Neural progenitor cell (in vitro differentiated cells): ENCODE results near the gene CYP2B6. TPM values are rescaled to one million over a fixed set of nuclear protein-coding genes. Genes with fewer than 3 reads are reported as not detected.

Source experiments
- DNase-seq: peaks from one replicate; pipeline ENCODE4 v3.0.0-alpha.2; 2016; ENCODE audit warnings: low spot score
- H2AFZ ChIP-seq: fragments of 200-600 bp; sonication (generic); replicated peaks from 2 replicates; pipeline ENCODE4 v1.6.1; 2016; ENCODE audit warnings: antibody characterized with exemption
- H3F3A ChIP-seq: fragments of 200-600 bp; sonication (generic); 2 replicates; pipeline ENCODE4 v1.6.1; 2016; ENCODE audit warnings: antibody characterized with exemption, low read depth
- H3K27ac ChIP-seq: fragments of 200-600 bp; sonication (generic); 2 replicates; pipeline ENCODE4 v1.5.1; 2016; ENCODE audit warnings: mild to moderate bottlenecking
- H3K27me3 ChIP-seq: fragments of 200-600 bp; sonication (generic); 2 replicates; pipeline ENCODE4 v1.6.1; 2016; ENCODE audit warnings: mild to moderate bottlenecking, moderate library complexity
- H3K36me3 ChIP-seq: fragments of 200-600 bp; sonication (generic); 2 replicates; pipeline ENCODE4 v1.5.1; 2016
- H3K4me1 ChIP-seq: fragments of 200-600 bp; sonication (generic); 2 replicates; pipeline ENCODE4 v1.6.1; 2016; ENCODE audit warnings: mixed run types
- H3K4me2 ChIP-seq: fragments of 200-600 bp; sonication (generic); 2 replicates; pipeline ENCODE4 v1.6.1; 2016
- H3K4me3 ChIP-seq: fragments of 200-600 bp; sonication (generic); 2 replicates; pipeline ENCODE4 v1.5.1; 2016
- H3K79me2 ChIP-seq: fragments of 200-600 bp; sonication (generic); 2 replicates; pipeline ENCODE4 v1.6.1; 2016; ENCODE audit warnings: low read depth
- H3K9ac ChIP-seq: fragments of 200-600 bp; sonication (generic); 2 replicates; pipeline ENCODE4 v1.6.1; 2016
- H3K9me3 ChIP-seq: fragments of 200-600 bp; sonication (generic); 2 replicates; pipeline ENCODE4 v1.5.1; 2016; ENCODE audit warnings: low read depth
- H4K20me1 ChIP-seq: fragments of 200-600 bp; sonication (generic); 2 replicates; pipeline ENCODE4 v1.6.1; 2016; ENCODE audit warnings: low read depth
- H3K27ac Mint-ChIP-seq: 3 replicates; pipeline ENCODE4 v1.8.0; 2021; ENCODE audit warnings: mixed read lengths
- H3K27me3 Mint-ChIP-seq: 2 replicates; pipeline ENCODE4 v1.8.0; 2022; ENCODE audit warnings: low read depth, mild to moderate bottlenecking, inconsistent platforms, moderate library complexity, mixed read lengths; ENCODE audit not compliant: insufficient read depth
- H3K36me3 Mint-ChIP-seq: 3 replicates; pipeline ENCODE4 v1.8.0; 2021; ENCODE audit warnings: mixed read lengths
- H3K4me1 Mint-ChIP-seq: 3 replicates; pipeline ENCODE4 v1.8.0; 2021; ENCODE audit warnings: mixed read lengths
- H3K4me3 Mint-ChIP-seq: 3 replicates; pipeline ENCODE4 v1.8.0; 2021; ENCODE audit warnings: mild to moderate bottlenecking, moderate library complexity, mixed read lengths
- H3K9me3 Mint-ChIP-seq: 3 replicates; pipeline ENCODE4 v1.8.0; 2020; ENCODE audit warnings: mixed read lengths
- CTCF ChIP-seq: fragments of 200-600 bp; sonication (generic); IDR thresholded peaks from 2 replicates; pipeline ENCODE4 v1.5.1; 2017; ENCODE audit warnings: antibody characterized with exemption, mild to moderate bottlenecking
- EZH2 ChIP-seq: fragments of 200-600 bp; sonication (generic); IDR thresholded peaks from 2 replicates; pipeline ENCODE4 v1.6.1; 2017; ENCODE audit warnings: antibody characterized with exemption, mild to moderate bottlenecking, moderate library complexity
- EZH2phosphoT487 ChIP-seq: fragments of 200-600 bp; sonication (generic); IDR thresholded peaks from 2 replicates; pipeline ENCODE4 v1.6.1; 2017; ENCODE audit warnings: antibody characterized with exemption
- total RNA-seq: library from RNA; depleted of rRNA; stranded (reverse); fragments of >200 nt; gene quantifications from 2 replicates; pipeline ENCODE4 v1.2.3, GENCODE V29; 2015; ENCODE audit warnings: low replicate concordance

CYP2B6 gene
- total RNA-seq, 1 donor from 2014 or later = not detected

- peaks cover 8% of the 10 kb centered on the region for H3K27me3 Mint-ChIP-seq
- no peaks in the 10 kb centered on the region for H3K36me3 ChIP-seq
- H3K27ac Mint-ChIP-seq = no peak overlapping the region
- H3K4me1 Mint-ChIP-seq = no peaks in the 10 kb centered on the region
- H3K36me3 Mint-ChIP-seq = no peaks in the 10 kb centered on the region
- no peak overlapping the region for H3K4me2 ChIP-seq
- no peak for DNase-seq
- H4K20me1 ChIP-seq = no peaks in the 10 kb centered on the region
- no peaks in the 10 kb centered on the region for H3K9me3 ChIP-seq
- no peaks in the 10 kb centered on the region for H3K27me3 ChIP-seq
- H3K27ac ChIP-seq = no peak overlapping the region
- TF ChIP-seq EZH2phosphoT487 (no peak), EZH2 (no peak), CTCF (no peak)
- H3K79me2 ChIP-seq = no peaks in the 10 kb centered on the region
- no peak overlapping the region for H3K4me3 ChIP-seq
- no peaks in the 10 kb centered on the region for H3K4me1 ChIP-seq
- H3K4me3 Mint-ChIP-seq = no peak overlapping the region
- no peaks in the 10 kb centered on the region for H3K9me3 Mint-ChIP-seq
- no peak overlapping the region for H3K9ac ChIP-seq
- no peak overlapping the region for H2AFZ ChIP-seq
- H3F3A ChIP-seq = no peaks in the 10 kb centered on the region
Observed at GRCh38 chr19:40947114-40947513, 44.0 kb upstream of the CYP2B6 start.

GRCh38 chr19:40947573-40947972, 43.5 kb upstream of the CYP2B6 start:
- H3K9ac ChIP-seq = no peak overlapping the region

GRCh38 chr19:40948580-40949299, 42.3 kb upstream of the CYP2B6 start:
- peaks cover 5% of the 10 kb centered on the region for H3K9me3 ChIP-seq
- Mint-ChIP-seq H3K36me3 (no peaks in the 10 kb centered on the region), H3K27ac (no peak overlapping the region), H3K4me1 (no peaks in the 10 kb centered on the region), H3K4me3 (no peak overlapping the region), H3K27me3 (peaks cover 8% of the 10 kb centered on the region), H3K9me3 (peaks cover 10% of the 10 kb centered on the region)
- no peaks in the 10 kb centered on the region for H4K20me1 ChIP-seq
- no peaks in the 10 kb centered on the region for H3K27me3 ChIP-seq
- H3K27ac ChIP-seq = no peak overlapping the region
- no peaks in the 10 kb centered on the region for H3K4me1 ChIP-seq
- TF ChIP-seq CTCF = no peak
- no peak for TF ChIP-seq EZH2
- TF ChIP-seq EZH2phosphoT487 = no peak
- no peaks in the 10 kb centered on the region for H3F3A ChIP-seq
- no peak overlapping the region for H3K4me2 ChIP-seq
- no peak overlapping the region for H3K4me3 ChIP-seq
- no peak overlapping the region for H3K9ac ChIP-seq
- H2AFZ ChIP-seq = no peak overlapping the region
- no peaks in the 10 kb centered on the region for H3K79me2 ChIP-seq
- no peaks in the 10 kb centered on the region for H3K36me3 ChIP-seq
- DNase-seq = no peak

More at GRCh38 chr19:40947573-40947972, 43.5 kb upstream of the CYP2B6 start:
- no peaks in the 10 kb centered on the region for H4K20me1 ChIP-seq
- no peak overlapping the region for H2AFZ ChIP-seq
- DNase-seq = no peak
- TF ChIP-seq EZH2 = no peak
- TF ChIP-seq EZH2phosphoT487 = no peak
- no peak for TF ChIP-seq CTCF
- H3K4me1 Mint-ChIP-seq = no peaks in the 10 kb centered on the region
- peaks cover 2% of the 10 kb centered on the region for H3K9me3 Mint-ChIP-seq
- peaks cover 8% of the 10 kb centered on the region for H3K27me3 Mint-ChIP-seq
- no peak overlapping the region for H3K27ac ChIP-seq
- no peaks in the 10 kb centered on the region for H3K4me1 ChIP-seq
- H3K36me3 ChIP-seq = no peaks in the 10 kb centered on the region
- no peaks in the 10 kb centered on the region for H3K27me3 ChIP-seq
- H3K9me3 ChIP-seq = no peaks in the 10 kb centered on the region
- H3K4me2 ChIP-seq = no peak overlapping the region
- no peaks in the 10 kb centered on the region for H3K79me2 ChIP-seq
- no peaks in the 10 kb centered on the region for H3F3A ChIP-seq
- H3K36me3 Mint-ChIP-seq = no peaks in the 10 kb centered on the region
- H3K27ac Mint-ChIP-seq = no peak overlapping the region
- no peak overlapping the region for H3K4me3 ChIP-seq
- no peak overlapping the region for H3K4me3 Mint-ChIP-seq
